Measurements from ENCODE around the gene VPS35L. TPM values are rescaled to one million over a fixed set of nuclear protein-coding genes. Genes with fewer than 3 reads are reported as not detected.

Gene VPS35L
- total and polyA plus RNA-seq, 10 of the 15 experiments (the other 5 are each of a cell fraction or from before 2014, with no cell fraction given), result 14.9 to 44.1 (median 26.3) TPM

DNA sequence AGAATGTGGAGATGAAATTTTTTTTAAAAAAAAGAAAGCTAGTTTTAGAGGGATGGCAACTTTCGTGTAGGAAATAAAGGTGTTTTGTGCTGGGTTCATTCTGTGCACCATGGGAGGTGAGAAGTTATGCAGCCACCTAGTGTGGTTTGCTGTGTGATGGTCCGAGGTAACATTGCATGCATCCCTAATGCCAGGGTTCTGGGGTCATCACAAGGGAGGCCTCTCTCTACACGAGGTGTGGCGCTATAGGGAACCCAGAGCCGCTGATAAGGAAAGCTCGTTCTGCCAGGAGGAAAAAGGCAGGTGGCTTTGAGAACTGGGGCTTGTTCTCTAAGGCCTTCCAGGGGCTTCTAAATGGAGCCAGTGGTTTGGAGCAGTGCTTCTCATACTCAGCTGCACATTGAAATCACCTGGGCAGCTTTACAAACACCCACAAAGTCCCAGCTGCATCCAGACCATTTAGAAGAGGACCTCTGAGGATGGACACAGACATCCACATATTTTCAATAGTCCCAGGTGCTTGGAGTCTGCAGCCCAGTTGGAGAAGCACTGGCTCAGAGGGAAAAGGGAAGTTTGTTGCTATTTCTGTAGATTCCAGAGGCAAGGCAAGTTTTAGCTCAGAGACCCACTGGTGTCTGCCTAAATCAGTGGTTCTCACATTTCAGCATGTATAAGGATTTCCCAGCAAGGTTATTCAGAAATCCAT, 43.5 kb downstream of the VPS35L start:
- in situ Hi-C loops (cut with MboI), result no loop called here

More for the DNA sequence above, 43.5 kb downstream of the VPS35L start:
- WGBS (ENCODE audit: insufficient coverage, insufficient replicate concordance, low lambda C conversion rate, missing lambda C conversion rate), result 86% methylated on average over 6 of the region's 6 CpGs
- BruUV-seq (replicated peaks), result no TSS peak
- H3K4me1 ChIP-seq (ENCODE audit: control insufficient read depth, insufficient read depth, low read length), result no peaks in the 10 kb centered on the region
- no peak for ATAC-seq
- no peak overlapping the region for H3K4me2 ChIP-seq (ENCODE audit: control insufficient read depth, insufficient read depth)
- RAD21 ChIA-PET (ENCODE audit: unreplicated experiment), result interaction anchor here (0.8 to 1.7 kb wide), 4 partner anchors 10 to 288 kb away, joined by 3 to 14 read pairs (median 3); partner anchors contain the start of gene GPRC5B
- H3K27ac ChIP-seq (ENCODE audit: control insufficient read depth, insufficient read depth), result no peak overlapping the region
- no peaks in the 10 kb centered on the region for H3K79me2 ChIP-seq (ENCODE audit: control insufficient read depth, insufficient read depth, low read length)
- no peak for FAIRE-seq
- intact Hi-C loops (cut with micrococcal nuclease; ENCODE audit: unreplicated experiment), result no loop called here
- no peak overlapping the region for H3K9ac ChIP-seq (ENCODE audit: control insufficient read depth, insufficient read depth, low read length)
- SMC1A ChIA-PET (ENCODE audit: uncharacterized antibody, unreplicated experiment), result interaction anchor here (0.7 to 5.6 kb wide), 7 partner anchors 13 to 580 kb away, joined by 3 to 61 read pairs (median 3); partner anchors contain the start of genes IQCK and KNOP1
- POLR2A ChIA-PET, result no interaction called here
- H2AFZ ChIP-seq (ENCODE audit: control insufficient read depth, low read depth, low read length), result no peak overlapping the region
- H3K4me3 ChIP-seq, result no peak overlapping the region
- H4K20me1 ChIP-seq (ENCODE audit: control insufficient read depth, insufficient read depth), result no peaks in the 10 kb centered on the region
- TF ChIP-seq BHLHE40 (IDR thresholded peaks at IDR 0.05; ENCODE audit: borderline replicate concordance in 1 of 2, low read depth in 2 of 2, low read length in 1 of 2) (no peak), ATF7 (IDR thresholded peaks at IDR 0.05; ENCODE audit: low read depth) (no peak), CHD1 (IDR thresholded peaks at IDR 0.05; ENCODE audit: low read depth, low read length) (no peak), CBFB (IDR thresholded peaks at IDR 0.05; ENCODE audit: low read depth) (no peak), RAD21 (IDR thresholded peaks at IDR 0.05; ENCODE audit: insufficient read depth, low read depth, low read length) (no peak), MEF2A (IDR thresholded peaks at IDR 0.05; ENCODE audit: insufficient read depth, low read depth, low read length) (no peak), IKZF1 (conservative IDR thresholded peaks at IDR 0.05) (no peak), SIX5 (IDR thresholded peaks at IDR 0.05; ENCODE audit: low read depth, low read length, severe bottlenecking) (no peak)
- TF ChIP-seq, protein P1, sequence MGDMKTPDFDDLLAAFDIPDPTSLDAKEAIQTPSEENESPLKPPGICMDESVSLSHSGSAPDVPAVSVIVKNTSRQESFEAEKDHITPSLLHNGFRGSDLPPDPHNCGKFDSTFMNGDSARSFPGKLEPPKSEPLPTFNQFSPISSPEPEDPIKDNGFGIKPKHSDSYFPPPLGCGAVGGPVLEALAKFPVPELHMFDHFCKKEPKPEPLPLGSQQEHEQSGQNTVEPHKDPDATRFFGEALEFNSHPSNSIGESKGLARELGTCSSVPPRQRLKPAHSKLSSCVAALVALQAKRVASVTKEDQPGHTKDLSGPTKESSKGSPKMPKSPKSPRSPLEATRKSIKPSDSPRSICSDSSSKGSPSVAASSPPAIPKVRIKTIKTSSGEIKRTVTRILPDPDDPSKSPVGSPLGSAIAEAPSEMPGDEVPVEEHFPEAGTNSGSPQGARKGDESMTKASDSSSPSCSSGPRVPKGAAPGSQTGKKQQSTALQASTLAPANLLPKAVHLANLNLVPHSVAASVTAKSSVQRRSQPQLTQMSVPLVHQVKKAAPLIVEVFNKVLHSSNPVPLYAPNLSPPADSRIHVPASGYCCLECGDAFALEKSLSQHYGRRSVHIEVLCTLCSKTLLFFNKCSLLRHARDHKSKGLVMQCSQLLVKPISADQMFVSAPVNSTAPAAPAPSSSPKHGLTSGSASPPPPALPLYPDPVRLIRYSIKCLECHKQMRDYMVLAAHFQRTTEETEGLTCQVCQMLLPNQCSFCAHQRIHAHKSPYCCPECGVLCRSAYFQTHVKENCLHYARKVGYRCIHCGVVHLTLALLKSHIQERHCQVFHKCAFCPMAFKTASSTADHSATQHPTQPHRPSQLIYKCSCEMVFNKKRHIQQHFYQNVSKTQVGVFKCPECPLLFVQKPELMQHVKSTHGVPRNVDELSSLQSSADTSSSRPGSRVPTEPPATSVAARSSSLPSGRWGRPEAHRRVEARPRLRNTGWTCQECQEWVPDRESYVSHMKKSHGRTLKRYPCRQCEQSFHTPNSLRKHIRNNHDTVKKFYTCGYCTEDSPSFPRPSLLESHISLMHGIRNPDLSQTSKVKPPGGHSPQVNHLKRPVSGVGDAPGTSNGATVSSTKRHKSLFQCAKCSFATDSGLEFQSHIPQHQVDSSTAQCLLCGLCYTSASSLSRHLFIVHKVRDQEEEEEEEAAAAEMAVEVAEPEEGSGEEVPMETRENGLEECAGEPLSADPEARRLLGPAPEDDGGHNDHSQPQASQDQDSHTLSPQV (IDR thresholded peaks at IDR 0.05), result no peak
- TF ChIP-seq, protein P2, sequence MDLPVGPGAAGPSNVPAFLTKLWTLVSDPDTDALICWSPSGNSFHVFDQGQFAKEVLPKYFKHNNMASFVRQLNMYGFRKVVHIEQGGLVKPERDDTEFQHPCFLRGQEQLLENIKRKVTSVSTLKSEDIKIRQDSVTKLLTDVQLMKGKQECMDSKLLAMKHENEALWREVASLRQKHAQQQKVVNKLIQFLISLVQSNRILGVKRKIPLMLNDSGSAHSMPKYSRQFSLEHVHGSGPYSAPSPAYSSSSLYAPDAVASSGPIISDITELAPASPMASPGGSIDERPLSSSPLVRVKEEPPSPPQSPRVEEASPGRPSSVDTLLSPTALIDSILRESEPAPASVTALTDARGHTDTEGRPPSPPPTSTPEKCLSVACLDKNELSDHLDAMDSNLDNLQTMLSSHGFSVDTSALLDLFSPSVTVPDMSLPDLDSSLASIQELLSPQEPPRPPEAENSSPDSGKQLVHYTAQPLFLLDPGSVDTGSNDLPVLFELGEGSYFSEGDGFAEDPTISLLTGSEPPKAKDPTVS (IDR thresholded peaks at IDR 0.05; ENCODE audit: low read depth, low read length), result no peak
- TF ChIP-seq, protein P3, sequence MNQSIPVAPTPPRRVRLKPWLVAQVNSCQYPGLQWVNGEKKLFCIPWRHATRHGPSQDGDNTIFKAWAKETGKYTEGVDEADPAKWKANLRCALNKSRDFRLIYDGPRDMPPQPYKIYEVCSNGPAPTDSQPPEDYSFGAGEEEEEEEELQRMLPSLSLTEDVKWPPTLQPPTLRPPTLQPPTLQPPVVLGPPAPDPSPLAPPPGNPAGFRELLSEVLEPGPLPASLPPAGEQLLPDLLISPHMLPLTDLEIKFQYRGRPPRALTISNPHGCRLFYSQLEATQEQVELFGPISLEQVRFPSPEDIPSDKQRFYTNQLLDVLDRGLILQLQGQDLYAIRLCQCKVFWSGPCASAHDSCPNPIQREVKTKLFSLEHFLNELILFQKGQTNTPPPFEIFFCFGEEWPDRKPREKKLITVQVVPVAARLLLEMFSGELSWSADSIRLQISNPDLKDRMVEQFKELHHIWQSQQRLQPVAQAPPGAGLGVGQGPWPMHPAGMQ (IDR thresholded peaks at IDR 0.05; ENCODE audit: borderline replicate concordance), result no peak
- peaks cover 0 to 9% of the 10 kb centered on the region in 2 experiments; a peak in 3 of 4 replicates for H3K36me3 ChIP-seq (ENCODE audit: control insufficient read depth in 2 of 2, insufficient read depth in 2 of 2, low read length in 1 of 2)
- no peaks in the 10 kb centered on the region for H3K9me3 ChIP-seq (replicated peaks; ENCODE audit: control insufficient read depth, insufficient read depth, low read length)
- no peak for DNase-seq (ENCODE audit: low read depth, low spot score)
- H3K27me3 ChIP-seq (replicated peaks in 1 of 2; ENCODE audit: control insufficient read depth in 2 of 2, insufficient read depth in 2 of 2, low read length in 1 of 2), result no peaks in the 10 kb centered on the region
- CTCF ChIA-PET, result interaction anchor here (0.7 to 9.9 kb wide), 7 partner anchors 8 to 787 kb away, joined by 3 to 149 read pairs (median 3); partner anchors contain the start of gene GPRC5B
